Lower lobe of right lung (tissue), 2 donors: Measurements from ENCODE around the gene DOC2B. TPM values are rescaled to one million over a fixed set of nuclear protein-coding genes. Genes with fewer than 3 reads are reported as not detected.
"Not testable (repeated sequence)": the region's sequence is repeated elsewhere in the genome, so short reads cannot be mapped to it uniquely, and the experiment has no call there.

ENCODE experiments used
- ATAC-seq, 2 donors: fragments of 200-7000 bp; cut with Tn5 transposase; one replicate each; pipeline ENCODE4 v1.9.1; 2020 to 2022; ENCODE audit warnings: mild to moderate bottlenecking in 2 of 2, moderate library complexity in 2 of 2
- DNase-seq: peaks from one replicate; pipeline ENCODE4 v3.0.0-alpha.2; 2020
- H3K27ac ChIP-seq: fragments of 200-600 bp; one replicate; pipeline ENCODE4 v1.8.0; 2022
- H3K27me3 ChIP-seq: fragments of 200-600 bp; one replicate; pipeline ENCODE4 v1.8.0; 2022; ENCODE audit warnings: low read depth
- H3K36me3 ChIP-seq: fragments of 200-600 bp; one replicate; pipeline ENCODE4 v1.8.0; 2022; ENCODE audit warnings: mild to moderate bottlenecking
- H3K4me1 ChIP-seq: fragments of 200-600 bp; one replicate; pipeline ENCODE4 v1.8.0; 2022
- H3K4me3 ChIP-seq: fragments of 200-600 bp; one replicate; pipeline ENCODE4 v1.8.0; 2022; ENCODE audit warnings: mild to moderate bottlenecking
- H3K9me3 ChIP-seq: fragments of 200-600 bp; one replicate; pipeline ENCODE4 v1.8.0; 2022
- CTCF ChIP-seq: fragments of 200-600 bp; IDR thresholded peaks from one replicate; pipeline ENCODE4 v1.8.0; 2022; ENCODE audit warnings: antibody characterized with exemption, mild to moderate bottlenecking
- intact Hi-C: fragments of 100-400 bp; cut with DNase I; formaldehyde crosslinking; loops from one replicate; pipeline ENCODE4 v1.11.0; 2022
- total RNA-seq: library from RNA; stranded (reverse); fragmentation: NEBNext Ultra II Directional; extraction: Animal tissue kit (Norgen Biotek cat#: 25700); gene quantifications from one replicate; pipeline ENCODE4 v1.2.1, GENCODE V29; 2021
- donor health status: DM: no; HTN: yes; CAD: no; lungs with severe emphysema.

The DOC2B gene
- total RNA-seq, 1 donor from 2014 or later = 6.2 TPM

GRCh38 chr17:172401-172800 is 9.0 kb downstream of the DOC2B start:
- no peak for TF ChIP-seq CTCF
- H3K4me1 ChIP-seq = no peaks in the 10 kb centered on the region
- intact Hi-C loops = no loop called here
- H3K36me3 ChIP-seq = no peaks in the 10 kb centered on the region
- no peak for DNase-seq
- no peak for ATAC-seq
- H3K27me3 ChIP-seq = no peaks in the 10 kb centered on the region
- no peaks in the 10 kb centered on the region for H3K9me3 ChIP-seq
- no peak overlapping the region for H3K27ac ChIP-seq
- no peak overlapping the region for H3K4me3 ChIP-seq

- TF ChIP-seq CTCF = no peak
- no peak for DNase-seq
These were observed 9.6 kb downstream of the DOC2B start for GRCh38 chr17:171871-172270.

GRCh38 chr17:170130-170670 is 11.2 kb downstream of the DOC2B start:
- DNase-seq (no peak), ATAC-seq (peak in 1 of 2 donors; percentile 27)
- Histone ChIP-seq H3K4me1 (no peaks in the 10 kb centered on the region), H3K36me3 (no peaks in the 10 kb centered on the region), H3K27me3 (no peaks in the 10 kb centered on the region), H3K9me3 (no peaks in the 10 kb centered on the region), H3K4me3 (no peak overlapping the region), H3K27ac (no peak overlapping the region)
- TF ChIP-seq CTCF = no peak
- intact Hi-C loops = no loop called here

More at GRCh38 chr17:171871-172270, 9.6 kb downstream of the DOC2B start:
- Histone ChIP-seq H3K9me3 (no peaks in the 10 kb centered on the region), H3K36me3 (no peaks in the 10 kb centered on the region), H3K4me1 (no peaks in the 10 kb centered on the region), H3K27me3 (no peaks in the 10 kb centered on the region), H3K4me3 (no peak overlapping the region), H3K27ac (no peak overlapping the region)
- ATAC-seq = no peak
- intact Hi-C loops = no loop called here

- H3K27me3 ChIP-seq, H3K27ac ChIP-seq, H3K36me3 ChIP-seq, H3K4me1 ChIP-seq, H3K4me3 ChIP-seq, H3K9me3 ChIP-seq, ATAC-seq, intact Hi-C loops, DNase-seq: not testable (repeated sequence)
These were observed 12.8 kb downstream of the DOC2B start for GRCh38 chr17:168614-169013.

GRCh38 chr17:165939-166338 is 15.5 kb downstream of the DOC2B start:
- ATAC-seq (peak in 1 of 2 donors; percentile 10), DNase-seq (no peak)
- H3K4me3 ChIP-seq = no peak overlapping the region
- H3K27me3 ChIP-seq = no peaks in the 10 kb centered on the region
- intact Hi-C loops = no loop called here
- no peaks in the 10 kb centered on the region for H3K36me3 ChIP-seq
- H3K4me1 ChIP-seq = no peaks in the 10 kb centered on the region
- H3K27ac ChIP-seq = no peak overlapping the region
- no peak for TF ChIP-seq CTCF
- no peaks in the 10 kb centered on the region for H3K9me3 ChIP-seq

GRCh38 chr17:164303-165235 is 16.9 kb downstream of the DOC2B start:
- H3K27ac ChIP-seq = no peak overlapping the region

More at GRCh38 chr17:164303-165235, 16.9 kb downstream of the DOC2B start:
- no peaks in the 10 kb centered on the region for H3K27me3 ChIP-seq
- ATAC-seq (peak; percentile 62 to 65), DNase-seq (no peak)
- no peaks in the 10 kb centered on the region for H3K9me3 ChIP-seq
- TF ChIP-seq CTCF = peak; percentile 50
- H3K36me3 ChIP-seq = no peaks in the 10 kb centered on the region
- no peak overlapping the region for H3K4me3 ChIP-seq
- no peaks in the 10 kb centered on the region for H3K4me1 ChIP-seq
- intact Hi-C loops = no loop called here
